HepG2 (cell line): Measurements from ENCODE around the gene FHIT. TPM values are rescaled to one million over a fixed set of nuclear protein-coding genes. Genes with fewer than 3 reads are reported as not detected.

ENCODE experiments used
- ATAC-seq: fragments of 200-7000 bp; cut with Tn5 transposase; 3 replicates; pipeline ENCODE4 v1.9.1; 2020; ENCODE audit warnings: mild to moderate bottlenecking, moderate library complexity
- BruUV-seq: library from RNA; stranded (reverse); fragments of 400-500 nt; replicated peaks from 2 replicates; lab custom pipeline; 2021; lab: Mats Ljungman, UMichigan
- CTCF ChIA-PET: fragments of 300-600 bp; formaldehyde crosslinking; extraction: SDS; loops from one replicate; lab custom pipeline; 2021; ENCODE audit warnings: low total read pairs, inconsistent platforms, low intra/inter-chr PET ratio; lab: Yijun Ruan, JAX
- POLR2A ChIA-PET: fragments of 350-600 bp; sonication (Branson Sonifier 250); formaldehyde crosslinking; loops from one replicate; lab custom pipeline; 2020; ENCODE audit warnings: antibody characterized with exemption, inconsistent platforms; lab: Yijun Ruan, JAX
- DNase-seq: peaks from one replicate; pipeline ENCODE4 v3.0.0-alpha.2; 2015; ENCODE audit warnings: low spot score
- FAIRE-seq: peaks from 3 replicates; lab custom pipeline; 2011; peaks lifted over from hg19 to GRCh38; lab: Jason Lieb, UNC
- H2AFZ ChIP-seq: one replicate; pipeline ENCODE4 v1.6.1; 2011; ENCODE audit warnings: low read length, inconsistent platforms
- H3K27ac ChIP-seq: fragments of 300-600 bp; 3 replicates; pipeline ENCODE4 v1.8.0; 2011; ENCODE audit warnings: mixed run types, mild to moderate bottlenecking, mixed read lengths, low read length, inconsistent platforms; ENCODE audit not compliant: insufficient read depth; ENCODE audit errors: extremely low read length
- H3K27me3 ChIP-seq, 2 experiments: fragments of 200-600 bp in 1 of 2; 2 replicates in 1 of 2; 3 replicates in 1 of 2; pipeline versions ENCODE4 v1.6.0 to v1.8.0; 2011; ENCODE audit warnings: low read length in 2 of 2, mild to moderate bottlenecking in 2 of 2, moderate library complexity in 2 of 2, inconsistent platforms in 1 of 2; ENCODE audit not compliant: insufficient read depth in 2 of 2, control insufficient read depth in 1 of 2
- H3K36me3 ChIP-seq, 2 experiments: fragments of 200-600 bp in 1 of 2; replicated peaks in 1 of 2; 2 replicates in 1 of 2; 3 replicates in 1 of 2; pipeline versions ENCODE4 v1.5.1 to v1.8.0; 2011; ENCODE audit warnings: low read length in 2 of 2, inconsistent platforms in 1 of 2; ENCODE audit not compliant: insufficient read depth in 2 of 2, control insufficient read depth in 1 of 2
- H3K4me1 ChIP-seq: 2 replicates; pipeline ENCODE4 v1.5.1; 2012; ENCODE audit warnings: low read length, inconsistent platforms; ENCODE audit not compliant: insufficient read depth
- H3K4me2 ChIP-seq: 2 replicates; pipeline ENCODE4 v1.6.0; 2011; ENCODE audit warnings: low read depth, low read length, inconsistent platforms
- H3K4me3 ChIP-seq, 3 experiments: fragments of 200-600 bp in 1 of 3; sonication (generic), shearing (Covaris generic) in 1 of 3; replicated peaks in 1 of 3; 2 replicates each; pipeline ENCODE4 v1.5.1; 2011 to 2016; ENCODE audit warnings: low read length in 3 of 3, inconsistent platforms in 2 of 3, low read depth in 2 of 3, mild to moderate bottlenecking in 2 of 3, control low read depth in 1 of 3, mixed read lengths in 1 of 3; ENCODE audit not compliant: insufficient read depth in 1 of 3
- H3K79me2 ChIP-seq: one replicate; pipeline ENCODE4 v1.6.1; 2011; ENCODE audit warnings: low read length, inconsistent platforms; ENCODE audit not compliant: insufficient read depth
- H3K9ac ChIP-seq: 2 replicates; pipeline ENCODE4 v1.6.0; 2011; ENCODE audit warnings: mild to moderate bottlenecking, low read depth, low read length, inconsistent platforms; ENCODE audit not compliant: insufficient read depth
- H3K9me3 ChIP-seq: 2 replicates; pipeline ENCODE4 v1.5.1; 2012; ENCODE audit warnings: mild to moderate bottlenecking, low read length
- H4K20me1 ChIP-seq: 2 replicates; pipeline ENCODE4 v1.6.0; 2011; ENCODE audit warnings: inconsistent platforms, mild to moderate bottlenecking, low read length, moderate library complexity; ENCODE audit not compliant: insufficient read depth
- ELF1 ChIP-seq: sonication (generic); formaldehyde crosslinking; IDR thresholded peaks from 2 replicates; pipeline ENCODE4 v1.4.0; 2020; ENCODE audit warnings: missing genetic modification reagents
- HOXD1 ChIP-seq: sonication (generic); formaldehyde crosslinking; IDR thresholded peaks from 2 replicates; pipeline ENCODE4 v1.5.0; 2020; ENCODE audit warnings: missing genetic modification reagents
- MLLT10 ChIP-seq: sonication (generic); formaldehyde crosslinking; IDR thresholded peaks from 2 replicates; pipeline ENCODE4 v1.4.0; 2020; ENCODE audit warnings: missing genetic modification reagents
- MYC ChIP-seq: sonication (generic); formaldehyde crosslinking; IDR thresholded peaks from 2 replicates; pipeline ENCODE4 v1.9.0; 2021; ENCODE audit warnings: missing genetic modification reagents, borderline replicate concordance
- MYNN ChIP-seq: sonication (generic); formaldehyde crosslinking; IDR thresholded peaks from 2 replicates; pipeline ENCODE4 v1.4.0; 2020; ENCODE audit warnings: mild to moderate bottlenecking, low read depth, missing genetic modification reagents
- RXRA ChIP-seq: sonication (generic); formaldehyde crosslinking; IDR thresholded peaks from 2 replicates; pipeline ENCODE4 v1.5.1; 2020; ENCODE audit warnings: missing genetic modification reagents
- ZNF136 ChIP-seq: sonication (generic); formaldehyde crosslinking; IDR thresholded peaks from 2 replicates; pipeline ENCODE4 v1.8.1; 2022; ENCODE audit warnings: low read depth, mild to moderate bottlenecking, moderate library complexity, missing genetic modification reagents
- ZNF362 ChIP-seq: sonication (generic); formaldehyde crosslinking; IDR thresholded peaks from 2 replicates; pipeline ENCODE4 v1.4.0; 2020; ENCODE audit warnings: missing genetic modification reagents, mild to moderate bottlenecking, borderline replicate concordance
- ZNF547 ChIP-seq: sonication (generic); formaldehyde crosslinking; IDR thresholded peaks from 2 replicates; pipeline ENCODE4 v1.5.1; 2020; ENCODE audit warnings: mild to moderate bottlenecking, missing genetic modification reagents
- ZNF619 ChIP-seq: sonication (generic); formaldehyde crosslinking; IDR thresholded peaks from 2 replicates; pipeline ENCODE4 v1.4.0; 2020; ENCODE audit warnings: mild to moderate bottlenecking, missing genetic modification reagents
- ZNF75D ChIP-seq: sonication (generic); formaldehyde crosslinking; IDR thresholded peaks from 2 replicates; pipeline ENCODE4 v1.8.1; 2023; ENCODE audit warnings: missing genetic modification reagents, mild to moderate bottlenecking, borderline replicate concordance
- WGBS: methylation state at CpG from one replicate; pipeline ENCODE4 v1.1.6; 2017; ENCODE audit warnings: low lambda C conversion rate; 5-methylcytosine and 5-hydroxymethylcytosine counted together
- in situ Hi-C: cut with HindIII; loops from 2 replicates; pipeline ENCODE4 v1.10.0; 2017; ENCODE audit warnings: low pct_unique_long_range_greater_than_20kb; ENCODE audit not compliant: extremely low pct_ligation_motif_present
- intact Hi-C: fragments of 100-400 bp; cut with micrococcal nuclease; formaldehyde crosslinking; loops from one replicate; pipeline ENCODE4 v1.10.0; 2022; ENCODE audit not compliant: unreplicated experiment
- polyA plus RNA-seq, 8 experiments: library from polyadenylated mRNA; depleted of rRNA in 3 of 8; stranded (reverse) in 7 of 8; unstranded in 1 of 8; fragments of >200 nt; fragmentation: Illumina TruSeq in 4 of 8; extraction: Trizol in 4 of 8; gene quantifications; 2 replicates each; pipeline versions ENCODE4 v1.2.1 to v1.2.3, GENCODE V29; 2011 to 2016; ENCODE audit warnings: low read depth in 4 of 8, missing spikeins in 1 of 8, mixed read lengths in 1 of 8; ENCODE audit not compliant: insufficient read depth in 1 of 8
- total RNA-seq, 5 experiments: library from RNA; depleted of rRNA; stranded (reverse); fragments of >200 nt; fragmentation: Illumina TruSeq; extraction: Trizol; gene quantifications; 2 replicates each; pipeline ENCODE4 v1.2.3, GENCODE V29; 2016; ENCODE audit warnings: low read depth in 1 of 5

Gene FHIT
- total and polyA plus RNA-seq, 2 of the 13 experiments (the other 11 are each of a cell fraction or from before 2014, with no cell fraction given) = 4.0 to 4.6 TPM

- TF ChIP-seq MLLT10 (no peak), ZNF75D (CRISPR knock-in tag) (no peak), RXRA (no peak), MYNN (CRISPR knock-in tag) (no peak), ELF1 (CRISPR knock-in tag) (no peak), ZNF136 (CRISPR knock-in tag) (no peak), ZNF362 (CRISPR knock-in tag) (no peak), ZNF619 (CRISPR knock-in tag) (no peak), ZNF547 (CRISPR knock-in tag) (no peak), MYC (CRISPR knock-in tag) (no peak), HOXD1 (CRISPR knock-in tag) (no peak)
- Histone ChIP-seq H3K4me1 (no peaks in the 10 kb centered on the region), H3K27me3 (peaks cover 0 to 3% of the 10 kb centered on the region in 2 experiments; a peak in 1 of 5 replicates), H2AFZ (no peak overlapping the region), H3K4me2 (no peak overlapping the region), H3K79me2 (no peaks in the 10 kb centered on the region), H3K9ac (no peak overlapping the region), H3K36me3 (no peaks in the 10 kb centered on the region), H3K9me3 (no peaks in the 10 kb centered on the region), H4K20me1 (no peaks in the 10 kb centered on the region), H3K27ac (no peak overlapping the region), H3K4me3 (no peak overlapping the region)
- CTCF ChIA-PET = no interaction called here
- FAIRE-seq = no peak
- no peak for ATAC-seq
- BruUV-seq = no TSS peak
- intact Hi-C loops = loop anchor here (2.0 kb wide), 1 partner anchor 58 kb away; no protein-coding TSS in a partner anchor
- WGBS = 45% methylated on average over 11 of the region's 13 CpGs
- POLR2A ChIA-PET = no interaction called here
- in situ Hi-C loops = no loop called here
- DNase-seq = no peak
Observed at GRCh38 chr3:59769127-59769750, 1482.0 kb downstream of the FHIT start.
